Mucosa of stomach (tissue), 1 donor: ENCODE measurements around the gene PRKAR1B.

ENCODE experiments used
- H3K27me3 ChIP-seq: one replicate; pipeline ENCODE4 v1.7.0; 2013; ENCODE audit warnings: mild to moderate bottlenecking, low read length; ENCODE audit not compliant: control insufficient read depth, insufficient read depth
- H3K36me3 ChIP-seq: one replicate; pipeline ENCODE4 v1.7.0; 2013; ENCODE audit warnings: low read length; ENCODE audit not compliant: control insufficient read depth, insufficient read depth
- H3K4me1 ChIP-seq: one replicate; pipeline ENCODE4 v1.7.0; 2013; ENCODE audit warnings: mild to moderate bottlenecking, low read length; ENCODE audit not compliant: control insufficient read depth, insufficient read depth
- H3K4me3 ChIP-seq: one replicate; pipeline ENCODE4 v1.7.0; 2013; ENCODE audit warnings: low read length
- H3K9ac ChIP-seq: one replicate; pipeline ENCODE4 v1.7.0; 2013; ENCODE audit warnings: mild to moderate bottlenecking, low read length, moderate library complexity
- H3K9me3 ChIP-seq: one replicate; pipeline ENCODE4 v1.7.0; 2013; ENCODE audit warnings: mild to moderate bottlenecking, low read length, moderate library complexity; ENCODE audit not compliant: control insufficient read depth
- donor health status: Pancreatic carcinoma.

Gene PRKAR1B

GRCh38 chr7:543501-544337 is 183.4 kb downstream of the PRKAR1B start:
- Histone ChIP-seq H3K4me3 (no peak overlapping the region), H3K9ac (no peak overlapping the region), H3K4me1 (peaks cover 7% of the 10 kb centered on the region), H3K9me3 (no peaks in the 10 kb centered on the region), H3K27me3 (no peaks in the 10 kb centered on the region), H3K36me3 (no peaks in the 10 kb centered on the region)

DNA sequence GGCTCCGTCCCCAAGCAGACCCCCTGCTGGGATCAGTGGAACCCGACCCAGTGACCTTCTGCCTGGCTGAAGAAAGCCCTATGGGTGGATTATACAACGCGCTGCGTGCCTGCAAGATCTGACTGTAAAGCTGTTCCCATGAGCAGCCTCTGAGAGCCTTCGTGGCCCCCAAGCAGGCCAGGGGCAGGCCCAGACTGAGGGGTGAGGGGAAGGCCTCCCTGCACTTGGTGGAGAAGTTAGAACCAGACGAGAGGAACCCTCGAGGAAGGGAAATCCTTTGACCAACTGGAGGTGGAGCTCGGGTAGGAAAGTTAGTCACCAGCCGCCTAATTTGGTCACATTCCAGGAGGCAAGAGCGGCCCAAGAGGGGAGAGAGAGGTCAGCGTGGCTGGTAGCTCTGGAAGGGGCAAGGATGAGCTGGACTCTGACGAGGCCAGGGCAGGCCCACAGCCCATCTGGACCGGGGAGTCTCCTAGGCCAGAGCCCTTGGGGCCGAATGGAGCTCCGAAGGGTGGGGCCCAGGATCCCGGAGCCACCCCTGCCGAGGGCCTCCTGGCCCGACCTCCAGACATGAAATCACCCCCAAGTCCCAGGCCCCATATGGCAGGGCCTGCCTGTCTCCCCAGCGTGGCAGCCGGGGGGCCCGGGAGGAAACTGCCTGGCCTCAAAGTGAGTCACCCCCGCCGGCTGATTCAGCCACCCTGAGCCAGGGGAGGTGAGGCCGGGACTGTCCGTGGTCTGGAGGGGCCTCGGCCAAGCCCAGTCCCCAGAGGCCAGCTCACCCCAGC is 184.2 kb downstream of the PRKAR1B start:
- H3K4me1 ChIP-seq, result peaks cover 15% of the 10 kb centered on the region
- no peak overlapping the region for H3K9ac ChIP-seq
- H3K27me3 ChIP-seq, result peaks cover under 1% of the 10 kb centered on the region
- no peaks in the 10 kb centered on the region for H3K9me3 ChIP-seq
- no peaks in the 10 kb centered on the region for H3K36me3 ChIP-seq
- H3K4me3 ChIP-seq, result no peak overlapping the region

DNA sequence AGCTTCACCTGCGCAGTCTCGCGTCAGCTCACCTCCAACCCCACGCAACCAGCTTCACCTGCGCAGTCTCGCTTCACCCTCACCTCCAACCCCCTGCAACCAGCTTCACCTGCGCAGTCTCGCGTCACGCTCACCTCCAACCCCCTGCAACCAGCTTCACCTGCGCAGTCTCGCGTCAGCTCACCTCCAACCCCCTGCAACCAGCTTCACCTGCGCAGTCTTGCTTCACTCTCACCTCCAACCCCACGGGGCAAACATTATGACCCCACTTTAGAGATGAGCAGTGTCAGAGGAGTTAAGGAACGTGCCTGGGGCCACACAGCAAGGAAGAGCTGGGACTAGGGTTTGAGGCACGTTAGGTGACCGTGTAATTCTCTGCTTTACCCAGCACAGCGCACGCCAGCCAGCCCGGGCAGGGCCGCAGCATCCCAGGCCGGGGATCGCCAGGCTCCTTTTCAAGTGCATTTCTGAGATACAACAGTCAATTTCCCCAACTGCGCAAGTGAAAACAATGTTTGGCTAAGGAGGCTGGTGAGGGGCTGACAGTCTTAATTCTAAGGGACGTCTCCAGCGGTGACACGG is 184.9 kb downstream of the PRKAR1B start:
- H3K4me1 ChIP-seq, result peaks cover 21% of the 10 kb centered on the region
- H3K9ac ChIP-seq, result no peak overlapping the region
- peaks cover 3% of the 10 kb centered on the region for H3K27me3 ChIP-seq

GRCh38 chr7:541661-542060 is 185.4 kb downstream of the PRKAR1B start:
- H3K4me3 ChIP-seq, result no peak overlapping the region
- H3K27me3 ChIP-seq, result peaks cover 3% of the 10 kb centered on the region
- no peaks in the 10 kb centered on the region for H3K9me3 ChIP-seq
- H3K9ac ChIP-seq, result no peak overlapping the region
- H3K36me3 ChIP-seq, result no peaks in the 10 kb centered on the region
- H3K4me1 ChIP-seq, result peaks cover 21% of the 10 kb centered on the region

More for the DNA sequence above, 184.9 kb downstream of the PRKAR1B start:
- no peaks in the 10 kb centered on the region for H3K9me3 ChIP-seq
- no peaks in the 10 kb centered on the region for H3K36me3 ChIP-seq
- no peak overlapping the region for H3K4me3 ChIP-seq

GRCh38 chr7:540997-541396 is 186.1 kb downstream of the PRKAR1B start:
- Histone ChIP-seq H3K9ac (no peak overlapping the region), H3K36me3 (no peaks in the 10 kb centered on the region), H3K4me3 (no peak overlapping the region), H3K27me3 (peaks cover 3% of the 10 kb centered on the region), H3K9me3 (no peaks in the 10 kb centered on the region), H3K4me1 (peaks cover 21% of the 10 kb centered on the region)

DNA sequence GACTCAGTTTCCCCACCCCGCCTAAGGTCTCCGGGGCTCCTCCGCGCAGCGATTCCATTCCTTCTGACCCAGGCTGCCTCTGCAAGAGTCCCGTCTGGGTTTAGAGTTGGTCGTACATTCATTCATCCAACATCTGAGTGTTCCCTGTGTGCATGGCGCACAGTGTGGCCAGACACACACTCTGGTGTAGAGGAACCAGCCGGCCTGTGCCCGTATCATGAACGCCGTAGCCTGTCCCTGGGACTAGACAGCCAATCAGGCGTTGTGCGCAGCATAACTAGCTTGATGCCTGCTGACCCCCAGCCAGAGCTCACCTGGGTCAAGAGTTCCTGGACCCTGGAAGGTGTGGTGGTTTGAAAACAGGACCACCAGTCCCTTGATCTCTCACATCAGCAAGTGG is 186.5 kb downstream of the PRKAR1B start:
- Histone ChIP-seq H3K9me3 (no peaks in the 10 kb centered on the region), H3K4me3 (no peak overlapping the region), H3K27me3 (peaks cover 3% of the 10 kb centered on the region), H3K36me3 (no peaks in the 10 kb centered on the region), H3K9ac (no peak overlapping the region), H3K4me1 (peaks cover 21% of the 10 kb centered on the region)

GRCh38 chr7:539731-540411 is 187.2 kb downstream of the PRKAR1B start:
- H3K4me1 ChIP-seq, result peaks cover 21% of the 10 kb centered on the region
- no peak overlapping the region for H3K9ac ChIP-seq
- H3K9me3 ChIP-seq, result no peaks in the 10 kb centered on the region
- H3K27me3 ChIP-seq, result peaks cover 3% of the 10 kb centered on the region
- no peaks in the 10 kb centered on the region for H3K36me3 ChIP-seq
- H3K4me3 ChIP-seq, result no peak overlapping the region

- Histone ChIP-seq H3K9ac (peak overlapping the region; percentile 22), H3K4me3 (no peak overlapping the region), H3K4me1 (peaks cover 21% of the 10 kb centered on the region), H3K27me3 (peaks cover 3% of the 10 kb centered on the region), H3K36me3 (no peaks in the 10 kb centered on the region), H3K9me3 (no peaks in the 10 kb centered on the region)
These were observed 188.1 kb downstream of the PRKAR1B start for GRCh38 chr7:538764-539685.

DNA sequence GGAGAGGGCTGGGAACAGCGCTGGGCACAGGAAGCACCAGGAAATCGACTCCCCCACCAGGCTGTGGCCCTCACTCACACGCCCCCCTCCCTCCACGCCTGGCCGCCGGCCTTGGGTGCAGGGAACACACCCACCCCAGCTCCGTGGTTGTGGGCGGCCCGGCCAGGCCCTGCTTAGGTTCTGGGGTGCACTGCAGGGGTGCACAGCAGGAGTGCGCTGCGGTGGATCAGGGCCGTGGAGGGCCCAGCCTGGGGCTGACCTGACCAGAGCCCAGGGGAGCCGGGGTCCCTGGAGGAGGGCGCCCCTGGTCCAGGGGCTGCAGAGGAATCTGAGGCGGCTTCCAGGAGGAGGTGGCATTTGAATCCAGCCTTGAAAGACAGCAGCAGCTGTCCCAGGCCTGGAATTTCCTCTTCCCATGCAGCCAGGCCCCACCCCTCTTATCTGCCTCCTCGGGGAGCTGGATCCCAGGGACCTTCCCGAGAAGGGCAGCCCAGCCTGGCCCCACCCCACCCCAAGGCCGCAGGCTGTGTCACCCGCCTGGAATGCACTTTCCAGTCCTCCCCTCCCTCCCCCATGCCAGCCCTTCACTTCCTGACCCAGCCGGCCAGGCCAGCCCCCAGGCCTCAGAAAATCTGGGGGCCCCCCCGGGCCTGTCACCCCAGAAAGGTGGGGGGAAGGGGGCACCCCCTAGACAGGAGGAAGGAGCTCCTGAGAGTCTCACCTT is 189.0 kb downstream of the PRKAR1B start:
- Histone ChIP-seq H3K27me3 (peaks cover 3% of the 10 kb centered on the region), H3K36me3 (no peaks in the 10 kb centered on the region), H3K4me1 (peaks cover 21% of the 10 kb centered on the region), H3K9me3 (no peaks in the 10 kb centered on the region), H3K9ac (peak overlapping the region; percentile 25), H3K4me3 (no peak overlapping the region)

GRCh38 chr7:536231-536630 is 190.8 kb downstream of the PRKAR1B start:
- Histone ChIP-seq H3K4me1 (peaks cover 21% of the 10 kb centered on the region), H3K27me3 (peaks cover 3% of the 10 kb centered on the region), H3K9me3 (no peaks in the 10 kb centered on the region), H3K9ac (no peak overlapping the region), H3K4me3 (no peak overlapping the region), H3K36me3 (no peaks in the 10 kb centered on the region)
